NT2/D1 (cell line): ENCODE results near the gene MITF.

ENCODE experiments used
- SUZ12 ChIP-seq: IDR thresholded peaks from 2 replicates; pipeline ENCODE4 v1.6.1; 2011; ENCODE audit not compliant: insufficient read length, insufficient read depth; ENCODE audit errors: extremely low read depth
- YY1 ChIP-seq: IDR thresholded peaks from 2 replicates; pipeline ENCODE4 v1.6.1; 2011; ENCODE audit not compliant: insufficient read length, insufficient read depth

- no peak for TF ChIP-seq YY1
- TF ChIP-seq SUZ12: no peak
Observed at GRCh38 chr3:69927571-69927970, 188.3 kb downstream of the MITF start.
